ENCODE measurements around the gene EPB41L4A.

DNA sequence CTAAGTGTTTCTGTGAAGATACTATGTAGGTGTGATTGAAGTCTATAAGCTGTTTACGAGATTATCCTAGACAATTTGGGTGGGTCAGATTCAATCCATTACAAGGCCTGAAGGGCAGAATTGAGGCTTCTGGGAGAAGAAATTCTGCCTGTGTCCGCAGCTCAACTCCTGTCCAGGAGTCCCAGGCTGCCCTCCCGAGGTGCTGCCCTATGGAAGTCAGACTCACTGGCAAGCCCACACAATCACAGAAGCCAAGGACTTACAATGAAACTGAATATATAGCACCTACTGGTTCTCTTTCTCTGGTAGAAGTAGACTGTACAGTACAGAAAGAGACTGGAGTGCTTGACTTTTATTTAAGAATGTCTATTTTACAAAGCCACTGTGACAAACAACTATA lies 74.5 kb downstream of the EPB41L4A start:
- TF ChIP-seq, protein P1, sequence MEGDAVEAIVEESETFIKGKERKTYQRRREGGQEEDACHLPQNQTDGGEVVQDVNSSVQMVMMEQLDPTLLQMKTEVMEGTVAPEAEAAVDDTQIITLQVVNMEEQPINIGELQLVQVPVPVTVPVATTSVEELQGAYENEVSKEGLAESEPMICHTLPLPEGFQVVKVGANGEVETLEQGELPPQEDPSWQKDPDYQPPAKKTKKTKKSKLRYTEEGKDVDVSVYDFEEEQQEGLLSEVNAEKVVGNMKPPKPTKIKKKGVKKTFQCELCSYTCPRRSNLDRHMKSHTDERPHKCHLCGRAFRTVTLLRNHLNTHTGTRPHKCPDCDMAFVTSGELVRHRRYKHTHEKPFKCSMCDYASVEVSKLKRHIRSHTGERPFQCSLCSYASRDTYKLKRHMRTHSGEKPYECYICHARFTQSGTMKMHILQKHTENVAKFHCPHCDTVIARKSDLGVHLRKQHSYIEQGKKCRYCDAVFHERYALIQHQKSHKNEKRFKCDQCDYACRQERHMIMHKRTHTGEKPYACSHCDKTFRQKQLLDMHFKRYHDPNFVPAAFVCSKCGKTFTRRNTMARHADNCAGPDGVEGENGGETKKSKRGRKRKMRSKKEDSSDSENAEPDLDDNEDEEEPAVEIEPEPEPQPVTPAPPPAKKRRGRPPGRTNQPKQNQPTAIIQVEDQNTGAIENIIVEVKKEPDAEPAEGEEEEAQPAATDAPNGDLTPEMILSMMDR (IDR thresholded peaks at IDR 0.05; ENCODE audit: low read length) = no peak
- no peak for TF ChIP-seq EZH2phosphoT487 (IDR thresholded peaks at IDR 0.05; ENCODE audit: low read length)
